Activated CD4-positive, alpha-beta T cell treated with anti-CD3 and anti-CD28 coated beads for 1 hour (primary cell): Measurements from ENCODE around the gene POGLUT3.

Source experiments
- DNase-seq: peaks from one replicate; pipeline ENCODE4 v3.0.0-alpha.2; 2020

Gene POGLUT3, protein sequence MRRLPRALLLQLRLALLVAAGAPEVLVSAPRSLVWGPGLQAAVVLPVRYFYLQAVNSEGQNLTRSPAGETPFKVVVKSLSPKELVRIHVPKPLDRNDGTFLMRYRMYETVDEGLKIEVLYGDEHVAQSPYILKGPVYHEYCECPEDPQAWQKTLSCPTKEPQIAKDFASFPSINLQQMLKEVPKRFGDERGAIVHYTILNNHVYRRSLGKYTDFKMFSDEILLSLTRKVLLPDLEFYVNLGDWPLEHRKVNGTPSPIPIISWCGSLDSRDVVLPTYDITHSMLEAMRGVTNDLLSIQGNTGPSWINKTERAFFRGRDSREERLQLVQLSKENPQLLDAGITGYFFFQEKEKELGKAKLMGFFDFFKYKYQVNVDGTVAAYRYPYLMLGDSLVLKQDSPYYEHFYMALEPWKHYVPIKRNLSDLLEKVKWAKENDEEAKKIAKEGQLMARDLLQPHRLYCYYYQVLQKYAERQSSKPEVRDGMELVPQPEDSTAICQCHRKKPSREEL

GRCh38 chr11:108498046-108498815 lies at the start of gene POGLUT3:
Gene POGLUT3 (minus strand): TSS chr11:108498384. CDS start chr11:108498366, 18 bp downstream.
- DNase-seq = peak; percentile 13

DNA sequence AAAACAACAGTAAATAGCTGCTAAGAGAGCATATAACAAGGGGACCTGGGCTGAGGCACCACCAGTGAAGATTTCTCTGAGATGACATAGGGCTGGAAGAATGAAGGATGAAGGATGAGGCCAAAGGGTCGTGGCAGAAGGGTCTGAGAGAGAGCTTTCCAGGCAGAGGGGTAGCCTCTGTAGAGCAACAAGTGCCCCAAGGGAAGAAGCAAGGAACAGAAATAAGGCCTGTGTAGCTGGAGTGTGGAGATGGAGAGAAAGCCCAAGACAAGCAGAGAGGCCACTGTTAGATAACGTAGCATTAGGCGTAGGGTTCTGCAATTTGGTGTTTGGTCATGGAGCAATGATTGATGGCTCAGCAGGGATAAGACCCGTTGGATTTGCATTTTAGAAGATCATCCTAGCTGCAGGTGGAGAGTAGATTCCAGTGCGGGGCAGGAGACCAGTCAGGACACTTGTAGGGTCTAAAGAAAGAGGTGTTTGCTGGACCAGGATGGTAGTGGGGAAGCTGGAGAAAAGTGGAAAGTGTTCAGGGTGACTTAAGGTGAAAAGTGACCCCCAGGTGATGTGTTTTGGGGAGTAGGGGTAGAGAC lies 47.8 kb upstream of the POGLUT3 start:
- no peak for DNase-seq

DNA sequence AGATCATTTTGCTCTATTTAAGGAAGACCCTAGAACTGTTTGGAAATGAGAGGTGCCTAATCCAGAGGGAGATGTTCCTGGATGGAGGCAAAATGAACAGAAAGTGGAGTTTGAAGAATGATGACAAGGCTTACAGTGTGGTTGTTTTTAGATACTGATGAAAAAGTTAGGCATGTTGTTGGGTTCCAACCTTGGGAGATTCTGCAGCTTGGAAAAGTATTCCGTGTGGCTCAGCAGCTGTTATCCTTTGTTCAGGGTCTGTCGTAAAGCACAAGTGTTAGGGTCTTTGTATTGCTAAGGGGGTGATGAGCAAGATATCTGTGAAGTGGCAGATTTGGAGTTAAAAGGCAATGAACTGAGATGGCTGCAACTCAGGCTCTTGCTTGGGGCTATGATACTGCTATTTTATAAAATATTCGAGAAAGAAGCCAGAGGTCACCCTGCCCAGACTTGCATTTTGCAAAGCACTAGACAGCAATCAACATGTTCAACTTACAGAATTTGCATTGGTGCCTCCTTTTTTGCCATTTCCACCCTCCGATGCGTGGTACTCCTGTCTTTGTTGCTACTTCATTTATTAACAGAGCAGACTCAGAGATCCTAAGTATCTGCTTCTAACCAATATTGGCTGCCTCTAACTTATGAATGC lies 45.3 kb upstream of the POGLUT3 start:
- no peak for DNase-seq

- no peak for DNase-seq
These were observed 43.3 kb upstream of the POGLUT3 start for GRCh38 chr11:108541531-108541930.

DNA sequence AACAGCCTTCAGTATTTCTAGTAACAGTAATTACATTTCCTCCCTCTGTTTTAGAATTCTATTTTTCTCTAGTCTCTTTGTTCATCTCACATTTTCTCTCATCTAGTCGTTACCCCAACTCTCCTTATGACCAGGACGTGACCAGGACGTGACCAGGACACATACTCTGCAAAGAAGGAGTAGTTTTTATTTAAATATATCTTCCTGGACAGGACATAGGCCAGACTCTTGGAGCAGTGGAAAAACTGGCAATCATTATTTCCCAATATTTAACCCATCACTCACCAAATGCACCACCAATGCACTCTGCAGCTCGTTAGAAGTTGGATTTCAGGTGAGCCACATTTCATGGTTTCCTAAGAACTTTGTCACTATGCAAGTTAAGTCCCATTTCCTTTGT lies 40.3 kb upstream of the POGLUT3 start:
- DNase-seq = no peak

DNA sequence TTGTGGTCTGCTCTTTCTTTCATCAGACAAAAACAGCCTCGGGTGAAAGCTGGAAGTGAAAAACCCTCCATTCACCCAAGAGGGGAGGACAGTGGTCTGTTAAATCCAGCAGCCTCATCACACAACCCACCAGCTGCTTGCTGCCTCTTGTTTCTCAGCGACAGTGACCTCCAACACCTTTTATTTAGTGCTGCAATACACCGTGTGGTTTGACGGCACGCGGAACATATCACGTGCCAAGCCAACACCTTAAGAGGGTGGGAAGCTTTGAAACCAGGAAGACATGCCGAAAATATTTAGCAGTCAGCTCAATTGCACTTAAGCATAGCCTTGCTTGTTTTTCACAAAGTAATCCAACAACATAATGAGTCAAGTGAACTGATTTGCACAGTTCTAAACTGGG lies 39.8 kb upstream of the POGLUT3 start:
- DNase-seq = no peak

- no peak for DNase-seq
These were observed 38.6 kb upstream of the POGLUT3 start for GRCh38 chr11:108536783-108537182.

DNA sequence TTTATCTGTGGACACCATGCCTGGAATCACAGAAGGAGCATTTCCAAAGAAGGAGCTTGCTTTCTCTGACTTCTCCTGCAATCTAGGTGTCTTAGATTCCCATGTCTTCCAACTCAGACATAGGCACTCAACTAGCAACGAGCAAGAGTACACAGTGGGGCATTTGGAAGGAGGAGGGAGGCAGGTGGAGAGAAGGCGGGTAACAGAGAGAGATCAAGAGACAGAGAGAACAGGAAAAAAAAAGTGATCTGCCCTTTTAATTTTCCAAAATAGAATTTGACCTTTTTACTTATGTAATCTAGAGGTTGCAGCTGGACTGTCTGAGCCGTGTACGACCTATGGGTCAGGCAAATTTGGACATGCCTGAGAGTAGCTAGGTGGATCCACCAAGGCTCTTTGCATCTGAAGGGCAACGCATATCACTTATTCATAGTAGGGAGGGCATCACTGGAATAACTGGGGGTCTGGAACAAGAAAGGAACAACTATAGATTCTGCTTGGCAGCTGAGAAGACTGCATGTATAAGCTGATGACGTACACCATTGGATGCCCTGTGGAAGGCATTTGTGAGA lies 37.3 kb upstream of the POGLUT3 start:
- no peak for DNase-seq

DNA sequence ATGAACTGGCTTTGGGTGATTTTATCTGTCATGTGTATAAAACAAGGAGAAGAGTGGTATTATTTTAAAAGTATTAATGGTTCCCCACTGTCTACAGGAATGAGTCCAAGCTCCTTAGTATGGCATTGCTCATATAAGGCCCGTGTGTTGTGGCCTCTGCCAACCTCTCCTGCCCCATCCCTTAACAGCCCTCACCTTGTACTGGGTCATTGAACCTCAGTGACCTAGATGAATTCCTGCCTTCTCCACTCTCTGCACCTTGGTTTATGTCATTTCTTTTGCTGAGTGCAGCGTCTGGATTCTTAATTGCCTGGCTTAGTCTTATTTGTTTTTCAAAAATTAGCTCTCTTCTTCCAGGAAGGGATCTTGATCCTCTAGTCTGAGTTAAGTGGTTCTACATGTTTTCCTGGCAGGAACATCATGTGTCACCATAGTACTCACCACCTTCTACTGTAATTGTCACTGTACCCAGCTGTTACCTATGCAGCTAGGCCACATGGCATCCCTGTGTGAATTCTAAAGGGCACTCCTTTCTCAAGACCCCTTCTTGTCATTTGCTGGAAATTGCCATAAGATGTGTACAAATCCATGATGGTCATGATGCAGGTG lies 36.2 kb upstream of the POGLUT3 start:
- no peak for DNase-seq

DNA sequence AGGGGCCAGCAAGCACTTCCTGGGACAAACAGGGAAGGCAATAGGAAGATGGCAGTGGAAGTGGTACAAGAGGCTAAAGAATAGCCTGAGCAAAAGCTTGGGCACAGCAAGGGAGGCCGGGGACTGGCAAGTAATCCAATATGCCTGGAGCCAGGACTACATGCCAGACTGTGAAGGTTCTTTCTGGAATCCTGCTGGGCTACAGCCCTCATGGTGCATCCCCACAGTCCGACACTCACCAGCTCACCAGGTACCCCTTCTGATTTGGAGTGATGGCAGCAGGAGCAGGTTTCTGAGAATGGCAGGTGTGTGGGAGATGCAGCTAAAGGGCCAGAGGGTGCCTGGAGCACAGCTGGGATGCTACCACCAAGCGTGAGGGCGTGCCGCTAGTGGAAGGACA lies 32.2 kb upstream of the POGLUT3 start:
- no peak for DNase-seq

DNA sequence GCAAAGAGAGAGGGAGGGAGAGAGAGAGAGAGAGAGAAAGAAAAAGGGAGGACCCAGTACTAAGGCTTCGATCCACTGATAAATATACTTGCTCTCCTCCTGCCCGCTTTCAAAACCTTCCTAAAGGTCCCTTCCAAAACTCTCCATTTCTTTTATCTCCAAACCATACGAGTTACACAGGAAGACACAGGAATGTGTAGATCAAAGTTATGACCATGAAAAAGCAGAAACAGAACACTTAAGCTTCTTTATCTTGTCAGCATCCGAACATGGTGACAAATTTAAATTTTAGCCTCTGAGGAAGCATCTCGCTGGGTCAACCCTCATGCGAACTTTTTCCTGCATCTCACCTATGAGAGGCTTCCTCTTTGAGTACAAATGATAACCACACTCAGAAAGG lies 29.2 kb upstream of the POGLUT3 start:
- no peak for DNase-seq

- no peak for DNase-seq
These were observed 27.0 kb upstream of the POGLUT3 start for GRCh38 chr11:108525161-108525560.

DNA sequence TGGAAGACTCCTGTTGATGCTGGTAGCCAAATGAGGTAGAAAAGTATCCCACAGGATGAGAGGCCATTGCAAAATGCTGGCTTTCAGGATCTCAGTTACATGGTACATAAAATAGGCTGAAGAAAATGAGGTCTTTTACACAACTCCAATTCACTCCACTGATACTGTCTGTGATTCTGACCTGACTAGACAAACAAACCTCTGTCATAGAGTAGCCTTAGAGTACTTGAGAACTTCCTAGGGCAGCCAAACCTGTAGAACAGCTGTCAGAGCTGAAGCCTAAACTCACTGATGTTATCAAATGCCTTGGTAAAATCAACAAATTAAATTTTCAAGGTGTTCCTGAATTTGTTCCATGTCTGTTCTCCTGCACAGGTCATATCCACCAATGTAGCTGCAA lies 26.2 kb upstream of the POGLUT3 start:
- DNase-seq = no peak

- DNase-seq = no peak
These were observed 24.1 kb upstream of the POGLUT3 start for GRCh38 chr11:108522318-108522717.

GRCh38 chr11:108518581-108518980 lies 20.4 kb upstream of the POGLUT3 start:
- no peak for DNase-seq

- no peak for DNase-seq
These were observed 17.9 kb upstream of the POGLUT3 start for GRCh38 chr11:108516125-108516524.

DNA sequence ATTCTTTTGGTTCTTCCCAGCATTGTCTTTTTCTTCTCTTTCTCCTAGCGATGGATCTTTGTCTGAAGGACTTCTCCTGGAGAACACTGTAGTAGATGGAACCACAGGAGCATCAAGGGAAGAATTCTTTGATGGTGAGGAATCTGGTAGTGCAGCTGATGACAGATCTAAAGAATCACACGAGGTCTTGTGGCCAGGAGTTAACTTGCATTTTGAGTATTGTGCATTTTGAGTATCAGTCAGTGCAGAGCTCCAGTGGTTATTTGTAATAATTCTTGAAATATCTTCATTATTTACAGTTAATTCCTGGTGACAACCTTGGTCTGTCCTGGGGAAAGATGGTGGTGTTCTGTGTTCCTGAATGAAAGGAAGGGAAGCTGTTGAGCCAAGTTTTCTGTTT lies 14.5 kb upstream of the POGLUT3 start:
- no peak for DNase-seq

GRCh38 chr11:108511851-108512474 lies 13.8 kb upstream of the POGLUT3 start:
- no peak for DNase-seq

- DNase-seq = no peak
These were observed 10.7 kb upstream of the POGLUT3 start for GRCh38 chr11:108508653-108509593.

DNA sequence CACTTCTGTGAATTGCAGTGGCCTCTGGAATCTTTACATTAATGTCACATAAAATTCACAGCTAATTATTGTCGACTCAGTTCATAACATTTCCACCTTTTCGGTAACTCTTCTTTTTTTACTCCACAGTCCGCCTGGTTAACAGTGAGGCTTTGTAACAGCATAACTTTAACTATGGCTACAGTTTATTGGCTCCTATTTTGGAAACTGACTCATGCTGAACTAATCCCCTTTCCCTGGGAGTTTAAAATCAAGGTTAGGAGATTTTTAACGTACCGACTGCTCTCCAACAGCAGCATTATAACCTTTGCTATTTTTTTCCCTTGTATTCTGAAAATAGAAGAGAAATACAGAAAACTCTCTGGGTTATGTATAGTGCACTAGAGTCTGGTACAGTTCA lies 3.2 kb upstream of the POGLUT3 start:
- no peak for DNase-seq

GRCh38 chr11:108500721-108501120 lies 2.5 kb upstream of the POGLUT3 start:
- DNase-seq = no peak
